A549 (cell line): Measurements from ENCODE around the gene FAM20A. TPM values are rescaled to one million over a fixed set of nuclear protein-coding genes. Genes with fewer than 3 reads are reported as not detected.

Experiments used
- ATAC-seq, 2 experiments: fragments of 200-7000 bp in 1 of 2; fragments of >200 bp in 1 of 2; cut with Nextera tagmentation in 1 of 2; cut with Tn5 transposase in 1 of 2; 3 replicates each; pipeline versions ENCODE4 v1.8.0 to v1.9.1; 2018 to 2020; ENCODE audit warnings: mild to moderate bottlenecking in 1 of 2, moderate library complexity in 1 of 2
- CTCF ChIA-PET: fragments of 300-600 bp; sonication (Branson Sonifier 250); formaldehyde crosslinking; extraction: SDS; loops from one replicate; lab custom pipeline; 2021; ENCODE audit warnings: antibody characterized with exemption, inconsistent platforms; lab: Yijun Ruan, JAX
- POLR2A ChIA-PET: fragments of 350-600 bp; formaldehyde crosslinking; extraction: SDS; loops from one replicate; lab custom pipeline; 2021; ENCODE audit warnings: antibody characterized with exemption, inconsistent platforms; lab: Yijun Ruan, JAX
- DNase-seq, 2 experiments: peaks; one replicate each; pipeline versions ENCODE4 v3.0.0 to v3.0.0-alpha.2; 2011 to 2016; ENCODE audit warnings: low read depth in 1 of 2, low spot score in 1 of 2
- FAIRE-seq: peaks from 2 replicates; lab custom pipeline; 2011; peaks lifted over from hg19 to GRCh38; lab: Jason Lieb, UNC
- H3K27ac ChIP-seq, 2 experiments: fragments of >200 bp; sonication (Bioruptor Twin); formaldehyde crosslinking; 3 replicates each; pipeline ENCODE4 v1.5.1; 2016 to 2017
- H3K4me1 ChIP-seq: fragments of >200 bp; sonication (Bioruptor Twin); formaldehyde crosslinking; 3 replicates; pipeline ENCODE4 v1.6.1; 2016
- H3K4me2 ChIP-seq: fragments of >200 bp; sonication (Bioruptor Twin); formaldehyde crosslinking; 3 replicates; pipeline ENCODE4 v1.6.1; 2016
- H3K4me3 ChIP-seq: fragments of >200 bp; sonication (Bioruptor Twin); formaldehyde crosslinking; 3 replicates; pipeline ENCODE4 v1.5.1; 2016
- H3K9me3 ChIP-seq: fragments of >200 bp; sonication (Bioruptor Twin); formaldehyde crosslinking; 3 replicates; pipeline ENCODE4 v1.6.1; 2016
- BHLHE40 ChIP-seq: IDR thresholded peaks from 2 replicates; pipeline ENCODE4 v1.6.1; 2012; ENCODE audit warnings: low read depth, low read length, inconsistent platforms
- CHD2 ChIP-seq: fragments of 150-350 bp; IDR thresholded peaks from 2 replicates; pipeline ENCODE4 v1.6.1; 2014; ENCODE audit warnings: low read length; ENCODE audit not compliant: partially characterized antibody
- CHD4 ChIP-seq: fragments of 200-600 bp; sonication (generic); IDR thresholded peaks from 2 replicates; pipeline ENCODE4 v1.6.1; 2016; ENCODE audit warnings: antibody characterized with exemption, mild to moderate bottlenecking, borderline replicate concordance
- CTCF ChIP-seq: fragments of >200 bp; sonication (Bioruptor Twin); formaldehyde crosslinking; IDR thresholded peaks from 3 replicates; pipeline ENCODE4 v1.5.1; 2016
- ELK1 ChIP-seq: fragments of 150-350 bp; IDR thresholded peaks from 2 replicates; pipeline ENCODE4 v1.6.1; 2014; ENCODE audit warnings: low read depth, mild to moderate bottlenecking, low read length
- ESRRA ChIP-seq: fragments of 150-350 bp; IDR thresholded peaks from 2 replicates; pipeline ENCODE4 v1.6.1; 2014; ENCODE audit warnings: mild to moderate bottlenecking, low read length, borderline replicate concordance
- FOSB ChIP-seq: fragments of 250-450 bp; sonication (Bioruptor Pico); IDR thresholded peaks from 2 replicates; pipeline ENCODE4 v1.5.0; 2020; ENCODE audit warnings: mild to moderate bottlenecking, moderate library complexity
- FOSL2 ChIP-seq, 2 experiments: fragments of 450-650 bp in 1 of 2; fragments of >200 bp in 1 of 2; sonication (Bioruptor Twin) in 1 of 2; formaldehyde crosslinking; IDR thresholded peaks; 2 replicates each; pipeline versions ENCODE4 v1.5.0 to v1.6.1; 2016 to 2020; ENCODE audit warnings: mild to moderate bottlenecking in 1 of 2, moderate library complexity in 1 of 2
- HES2 ChIP-seq: fragments of >200 bp; sonication (Bioruptor Twin); formaldehyde crosslinking; IDR thresholded peaks from 2 replicates; pipeline ENCODE4 v1.6.1; 2016
- HMGXB4 ChIP-seq: fragments of 250-450 bp; sonication (Bioruptor Pico); IDR thresholded peaks from 2 replicates; pipeline ENCODE4 v1.5.0; 2021; ENCODE audit warnings: mild to moderate bottlenecking, moderate library complexity, borderline replicate concordance
- HOXB13 ChIP-seq: fragments of 250-450 bp; sonication (Bioruptor Pico); IDR thresholded peaks from 2 replicates; pipeline ENCODE4 v1.5.0; 2020; ENCODE audit warnings: low read depth, mild to moderate bottlenecking, moderate library complexity
- KDM1A ChIP-seq: fragments of 200-600 bp; sonication (generic); IDR thresholded peaks from 2 replicates; pipeline ENCODE4 v1.6.1; 2016; ENCODE audit warnings: low read depth, mild to moderate bottlenecking
- NPAS2 ChIP-seq: fragments of 250-450 bp; sonication (Bioruptor Pico); IDR thresholded peaks from 2 replicates; pipeline ENCODE4 v1.8.0; 2022; ENCODE audit warnings: mild to moderate bottlenecking, moderate library complexity, borderline replicate concordance
- POLR2A ChIP-seq: IDR thresholded peaks from 2 replicates; pipeline ENCODE4 v1.6.1; 2012; ENCODE audit warnings: mild to moderate bottlenecking, low read length
- POLR2AphosphoS2 ChIP-seq: conservative IDR thresholded peaks from 2 replicates; pipeline ENCODE4 v1.6.1; 2012; ENCODE audit warnings: low read length, improper control_type of control experiment, inconsistent platforms
- RCOR1 ChIP-seq: fragments of 150-350 bp; IDR thresholded peaks from 2 replicates; pipeline ENCODE4 v1.6.1; 2014; ENCODE audit warnings: antibody characterized with exemption, low read length, low read depth
- REST ChIP-seq: fragments of 200-600 bp; sonication (generic); IDR thresholded peaks from 2 replicates; pipeline ENCODE4 v1.6.1; 2016; ENCODE audit warnings: antibody characterized with exemption, mild to moderate bottlenecking, moderate library complexity
- RNF2 ChIP-seq: fragments of 200-600 bp; sonication (generic); IDR thresholded peaks from 2 replicates; pipeline ENCODE4 v1.6.1; 2016; ENCODE audit warnings: low read depth, mild to moderate bottlenecking, antibody characterized with exemption, moderate library complexity, borderline replicate concordance
- SREBF2 ChIP-seq: fragments of 450-650 bp; IDR thresholded peaks from 2 replicates; pipeline ENCODE4 v1.6.1; 2014; ENCODE audit warnings: mild to moderate bottlenecking, moderate library complexity
- TP53 ChIP-seq: fragments of 250-450 bp; sonication (Bioruptor Pico); IDR thresholded peaks from 2 replicates; pipeline ENCODE4 v1.5.0; 2021; ENCODE audit warnings: mild to moderate bottlenecking, moderate library complexity
- ZFP36 ChIP-seq: fragments of 450-650 bp; IDR thresholded peaks from 2 replicates; pipeline ENCODE4 v1.6.1; 2014; ENCODE audit warnings: borderline replicate concordance; ENCODE audit not compliant: partially characterized antibody
- WGBS: methylation state at CpG from one replicate; pipeline ENCODE4 v1.1.6; 2017; ENCODE audit errors: missing lambda C conversion rate; 5-methylcytosine and 5-hydroxymethylcytosine counted together
- polyA plus RNA-seq, 4 experiments: library from polyadenylated mRNA; depleted of rRNA in 3 of 4; stranded (reverse); fragments of >200 nt; fragmentation: RNase III in 1 of 4; extraction: RNeasy Plus Mini Kit Qiagen cat#74134 plus additional on column Dnase treatment in 1 of 4; gene quantifications; 2 replicates in 3 of 4; 3 replicates in 1 of 4; pipeline ENCODE4 v1.2.3, GENCODE V29; 2011 to 2017

The FAM20A gene
- polyA plus RNA-seq, 2 of the 4 experiments (the other 2 are of a cell fraction): 0.05 to 0.09 TPM

- H3K4me2 ChIP-seq: no peak overlapping the region
- no peak overlapping the region for H3K27ac ChIP-seq
- FAIRE-seq (no peak), ATAC-seq (no peak), DNase-seq (no peak)
- H3K4me1 ChIP-seq: no peaks in the 10 kb centered on the region
- POLR2A ChIA-PET: no interaction called here
- H3K9me3 ChIP-seq: no peaks in the 10 kb centered on the region
- CTCF ChIA-PET: no interaction called here
- no peak for TF ChIP-seq CHD4
- TF ChIP-seq HES2: no peak
- TF ChIP-seq HMGXB4 (CRISPR knock-in tag): no peak
- no peak for TF ChIP-seq ZFP36
- no peak for TF ChIP-seq POLR2AphosphoS2
- no peak for TF ChIP-seq REST
- no peak for TF ChIP-seq FOSL2 (IDR thresholded peaks at IDR 0.05)
- TF ChIP-seq FOSL2 (CRISPR knock-in tag; IDR thresholded peaks at IDR 0.05): no peak
- no peak for TF ChIP-seq RCOR1
- no peak for TF ChIP-seq BHLHE40
- no peak for TF ChIP-seq CTCF
- TF ChIP-seq ESRRA: no peak
- no peak for TF ChIP-seq ELK1
- no peak overlapping the region for H3K4me3 ChIP-seq
- 48% methylated on average over 11 of the region's 11 CpGs for WGBS
Observed at GRCh38 chr17:68646626-68647526, 45.7 kb upstream of the FAM20A start.

- no peak for FAIRE-seq
- H3K4me1 ChIP-seq: no peaks in the 10 kb centered on the region
- H3K9me3 ChIP-seq: no peaks in the 10 kb centered on the region
- ChIA-PET POLR2A (no interaction called here), CTCF (interaction anchor here (0.6 to 1.6 kb wide), 3 partner anchors 20 to 28 kb away, joined by 3 to 4 read pairs (median 3); no protein-coding TSS in a partner anchor)
- ATAC-seq: no peak
- H3K4me2 ChIP-seq: no peak overlapping the region
- DNase-seq: no peak
- no peak overlapping the region for H3K4me3 ChIP-seq
- no peak overlapping the region for H3K27ac ChIP-seq
- 37% methylated on average over 4 of the region's 4 CpGs for WGBS
- no peak for TF ChIP-seq CHD2
- no peak for TF ChIP-seq FOSB (CRISPR knock-in tag)
- no peak for TF ChIP-seq FOSL2 (IDR thresholded peaks at IDR 0.05)
- no peak for TF ChIP-seq FOSL2 (CRISPR knock-in tag; IDR thresholded peaks at IDR 0.05)
- no peak for TF ChIP-seq TP53 (CRISPR knock-in tag)
- no peak for TF ChIP-seq POLR2A
- TF ChIP-seq CTCF: no peak
- no peak for TF ChIP-seq SREBF2
- TF ChIP-seq HOXB13 (CRISPR knock-in tag): no peak
- no peak for TF ChIP-seq NPAS2
- TF ChIP-seq ZFP36: no peak
- TF ChIP-seq KDM1A: no peak
- TF ChIP-seq RNF2: no peak
- no peak for TF ChIP-seq POLR2AphosphoS2
- no peak for TF ChIP-seq ELK1
Observed at GRCh38 chr17:68642118-68642412, 40.9 kb upstream of the FAM20A start.
